ENCODE data around the gene RSPH6A.

DNA sequence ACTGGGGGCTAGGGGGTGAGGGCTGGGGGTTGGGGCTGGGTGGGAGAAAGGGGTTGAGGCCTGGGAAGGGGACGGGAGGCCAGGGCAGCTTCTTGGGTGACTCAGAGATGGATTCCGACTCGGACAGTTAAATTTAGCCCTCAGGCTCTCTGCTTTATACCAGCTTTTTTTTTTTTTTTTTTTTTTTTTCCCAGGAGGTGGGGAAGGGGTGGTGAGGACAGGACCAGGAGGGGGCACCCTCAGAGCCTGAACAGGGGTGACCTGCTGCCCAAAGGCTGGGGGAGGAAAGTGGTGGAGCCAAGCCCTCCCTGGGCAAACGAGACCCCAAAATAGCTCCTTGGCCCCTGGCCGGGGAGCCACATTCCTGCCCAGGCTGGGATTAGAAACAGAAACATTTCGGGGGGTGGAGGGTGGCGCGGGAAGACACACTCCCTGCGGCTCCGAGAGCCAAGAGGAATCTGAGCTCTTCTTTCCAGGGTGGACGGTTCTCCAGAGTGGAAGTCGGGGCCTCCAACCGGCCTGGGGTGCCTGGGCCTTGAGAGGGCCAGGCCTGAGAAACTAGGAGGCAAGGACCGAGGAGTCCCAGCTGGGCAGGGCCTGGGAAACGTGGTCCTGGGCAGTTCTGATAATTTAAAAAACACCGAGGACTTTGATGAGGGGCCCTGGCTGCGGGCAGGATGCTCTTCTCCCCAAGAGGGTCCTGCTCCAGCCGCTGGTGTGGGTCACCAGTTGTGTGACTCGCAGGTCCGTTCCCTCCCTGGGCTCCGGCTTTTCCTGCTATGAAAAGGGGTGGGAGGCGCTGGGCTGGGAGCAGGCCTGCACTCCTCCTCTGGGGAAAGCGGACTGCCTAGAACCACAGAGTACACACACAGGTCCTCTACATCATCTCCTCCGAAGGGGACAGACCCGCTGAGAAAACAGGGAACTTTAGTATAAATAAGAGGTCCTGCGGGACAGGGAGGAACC lies 32.0 kb downstream of the RSPH6A start:
- TF ChIP-seq, protein P1, sequence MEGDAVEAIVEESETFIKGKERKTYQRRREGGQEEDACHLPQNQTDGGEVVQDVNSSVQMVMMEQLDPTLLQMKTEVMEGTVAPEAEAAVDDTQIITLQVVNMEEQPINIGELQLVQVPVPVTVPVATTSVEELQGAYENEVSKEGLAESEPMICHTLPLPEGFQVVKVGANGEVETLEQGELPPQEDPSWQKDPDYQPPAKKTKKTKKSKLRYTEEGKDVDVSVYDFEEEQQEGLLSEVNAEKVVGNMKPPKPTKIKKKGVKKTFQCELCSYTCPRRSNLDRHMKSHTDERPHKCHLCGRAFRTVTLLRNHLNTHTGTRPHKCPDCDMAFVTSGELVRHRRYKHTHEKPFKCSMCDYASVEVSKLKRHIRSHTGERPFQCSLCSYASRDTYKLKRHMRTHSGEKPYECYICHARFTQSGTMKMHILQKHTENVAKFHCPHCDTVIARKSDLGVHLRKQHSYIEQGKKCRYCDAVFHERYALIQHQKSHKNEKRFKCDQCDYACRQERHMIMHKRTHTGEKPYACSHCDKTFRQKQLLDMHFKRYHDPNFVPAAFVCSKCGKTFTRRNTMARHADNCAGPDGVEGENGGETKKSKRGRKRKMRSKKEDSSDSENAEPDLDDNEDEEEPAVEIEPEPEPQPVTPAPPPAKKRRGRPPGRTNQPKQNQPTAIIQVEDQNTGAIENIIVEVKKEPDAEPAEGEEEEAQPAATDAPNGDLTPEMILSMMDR (IDR thresholded peaks at IDR 0.05) = no peak
- TF ChIP-seq POLR2A (IDR thresholded peaks at IDR 0.05) (no peak), POLR2AphosphoS5 (IDR thresholded peaks at IDR 0.05) (peak; percentile 72)

Measured in prostate gland (tissue), 2 donors.